Mesenchymal stem cell (in vitro differentiated cells and primary cell): ENCODE data around the gene MAPK1.
A peak's percentile ranks its signal among the peaks of the same experiment; 100 is the strongest.

Experiments
- DNase-seq: peaks from one replicate; pipeline ENCODE4 v3.0.0-alpha.2; 2013
- H2AFZ ChIP-seq: one replicate; pipeline ENCODE4 v1.6.1; 2013; ENCODE audit warnings: low read depth, mild to moderate bottlenecking, control low read depth, inconsistent platforms, low read length, moderate library complexity
- H2AK5ac ChIP-seq: 2 replicates; pipeline ENCODE4 v1.6.1; 2013; ENCODE audit warnings: low read length, moderate library complexity, mild to moderate bottlenecking, inconsistent platforms; ENCODE audit not compliant: severe bottlenecking
- H2BK120ac ChIP-seq: one replicate; pipeline ENCODE4 v1.6.1; 2013; ENCODE audit warnings: low read depth, mild to moderate bottlenecking, inconsistent platforms, low read length, moderate library complexity
- H2BK12ac ChIP-seq, 2 experiments: one replicate each; pipeline ENCODE4 v1.6.1; 2013; ENCODE audit warnings: inconsistent platforms in 2 of 2, low read length in 2 of 2, mild to moderate bottlenecking in 2 of 2, moderate library complexity in 2 of 2, control low read depth in 1 of 2
- H2BK15ac ChIP-seq: one replicate; pipeline ENCODE4 v1.6.1; 2013; ENCODE audit warnings: mild to moderate bottlenecking, low read depth, inconsistent platforms; ENCODE audit not compliant: poor library complexity, severe bottlenecking
- H2BK5ac ChIP-seq: 2 replicates; pipeline ENCODE4 v1.6.1; 2013; ENCODE audit warnings: low read depth, mild to moderate bottlenecking, low read length, control low read depth, inconsistent platforms; ENCODE audit not compliant: poor library complexity, severe bottlenecking
- H3K14ac ChIP-seq, 2 experiments: one replicate each; pipeline ENCODE4 v1.6.1; 2013; ENCODE audit warnings: inconsistent platforms in 2 of 2, low read length in 2 of 2, control low read depth in 1 of 2, mild to moderate bottlenecking in 1 of 2, moderate library complexity in 1 of 2
- H3K18ac ChIP-seq, 2 experiments: one replicate each; pipeline ENCODE4 v1.6.1; 2013; ENCODE audit warnings: inconsistent platforms in 2 of 2, low read length in 2 of 2, control low read depth in 1 of 2, low read depth in 1 of 2, mild to moderate bottlenecking in 1 of 2
- H3K23ac ChIP-seq, 2 experiments: one replicate each; pipeline ENCODE4 v1.6.1; 2013; ENCODE audit warnings: inconsistent platforms in 2 of 2, low read length in 2 of 2, mild to moderate bottlenecking in 2 of 2, moderate library complexity in 2 of 2, control low read depth in 1 of 2
- H3K27ac ChIP-seq: 2 replicates; pipeline ENCODE4 v1.5.1; 2013; ENCODE audit warnings: mild to moderate bottlenecking, moderate library complexity, low read length, control low read depth, inconsistent platforms; ENCODE audit not compliant: poor library complexity, severe bottlenecking
- H3K27me3 ChIP-seq, 2 experiments: 2 replicates each; pipeline versions ENCODE4 v1.6.1 to v1.7.0; 2013; ENCODE audit warnings: low read length in 2 of 2, mild to moderate bottlenecking in 2 of 2, moderate library complexity in 2 of 2, control low read depth in 1 of 2, inconsistent platforms in 1 of 2; ENCODE audit not compliant: control insufficient read depth in 1 of 2, insufficient read depth in 1 of 2
- H3K36me3 ChIP-seq, 2 experiments: 2 replicates each; pipeline versions ENCODE4 v1.6.1 to v1.7.0; 2013; ENCODE audit warnings: low read length in 2 of 2, control low read depth in 1 of 2, inconsistent platforms in 1 of 2, low read depth in 1 of 2, mild to moderate bottlenecking in 1 of 2; ENCODE audit not compliant: insufficient read depth in 2 of 2, control insufficient read depth in 1 of 2
- H3K4ac ChIP-seq, 2 experiments: one replicate each; pipeline ENCODE4 v1.6.1; 2013; ENCODE audit warnings: inconsistent platforms in 2 of 2, low read length in 2 of 2, mild to moderate bottlenecking in 2 of 2, moderate library complexity in 2 of 2, control low read depth in 1 of 2, low read depth in 1 of 2
- H3K4me1 ChIP-seq: 2 replicates; pipeline ENCODE4 v1.6.1; 2013; ENCODE audit warnings: low read depth, low read length, control low read depth; ENCODE audit not compliant: control insufficient read depth, insufficient read depth
- H3K4me2 ChIP-seq: 2 replicates; pipeline ENCODE4 v1.6.1; 2013; ENCODE audit warnings: low read length, mild to moderate bottlenecking, inconsistent platforms; ENCODE audit not compliant: poor library complexity, severe bottlenecking
- H3K4me3 ChIP-seq, 2 experiments: 2 replicates each; pipeline versions ENCODE4 v1.5.1 to v1.7.0; 2013; ENCODE audit warnings: low read length in 2 of 2, mild to moderate bottlenecking in 2 of 2, control low read depth in 1 of 2, low read depth in 1 of 2; ENCODE audit not compliant: insufficient read depth in 1 of 2
- H3K79me1 ChIP-seq: replicated peaks from 2 replicates; pipeline ENCODE4 v1.6.1; 2013; ENCODE audit warnings: mild to moderate bottlenecking, control low read depth, low read length, inconsistent platforms; ENCODE audit not compliant: poor library complexity, severe bottlenecking
- H3K9ac ChIP-seq: 2 replicates; pipeline ENCODE4 v1.7.0; 2013; ENCODE audit warnings: mild to moderate bottlenecking, low read length, moderate library complexity
- H3K9me3 ChIP-seq: 2 replicates; pipeline ENCODE4 v1.7.0; 2013; ENCODE audit warnings: mild to moderate bottlenecking, low read length; ENCODE audit not compliant: control insufficient read depth
- H4K8ac ChIP-seq: one replicate; pipeline ENCODE4 v1.6.1; 2013; ENCODE audit warnings: inconsistent platforms, mild to moderate bottlenecking, low read length, moderate library complexity
- H4K91ac ChIP-seq: one replicate; pipeline ENCODE4 v1.6.1; 2013; ENCODE audit warnings: mild to moderate bottlenecking, low read length, inconsistent platforms
- WGBS: methylation state at CpG from one replicate; pipeline ENCODE4 v1.1.7; 2013; ENCODE audit warnings: mixed read lengths; 5-methylcytosine and 5-hydroxymethylcytosine counted together

MAPK1 gene

GRCh38 chr22:21824445-21824912, 43.0 kb downstream of the MAPK1 start:
- no peak overlapping the region for H3K18ac ChIP-seq
- 88% methylated on average over 1 of the region's 1 CpG for WGBS
- H2BK15ac ChIP-seq, result no peak overlapping the region
- no peak overlapping the region for H3K14ac ChIP-seq
- H2AK5ac ChIP-seq, result no peak overlapping the region
- no peak overlapping the region for H2BK12ac ChIP-seq
- peak overlapping the region; percentile 47 for H3K9ac ChIP-seq
- H3K4ac ChIP-seq, result no peak overlapping the region
- no peaks in the 10 kb centered on the region for H3K36me3 ChIP-seq
- no peaks in the 10 kb centered on the region for H3K27me3 ChIP-seq
- no peak for DNase-seq
- no peak overlapping the region for H3K4me2 ChIP-seq
- H4K8ac ChIP-seq, result no peak overlapping the region
- H3K4me3 ChIP-seq, result no peak overlapping the region
- peaks cover 3% of the 10 kb centered on the region for H3K4me1 ChIP-seq
- no peak overlapping the region for H2AFZ ChIP-seq
- no peaks in the 10 kb centered on the region for H3K9me3 ChIP-seq
- no peak overlapping the region for H3K27ac ChIP-seq
- peaks cover 6% of the 10 kb centered on the region for H3K79me1 ChIP-seq
- H2BK120ac ChIP-seq, result no peak overlapping the region
- no peak overlapping the region for H4K91ac ChIP-seq
- no peak overlapping the region for H3K23ac ChIP-seq
- H2BK5ac ChIP-seq, result no peak overlapping the region

GRCh38 chr22:21823740-21824444, 43.6 kb downstream of the MAPK1 start:
- no peak overlapping the region for H4K91ac ChIP-seq
- peaks cover 8% of the 10 kb centered on the region for H3K79me1 ChIP-seq
- H2BK15ac ChIP-seq, result no peak overlapping the region
- no peaks in the 10 kb centered on the region for H3K9me3 ChIP-seq
- no peak overlapping the region for H3K4me2 ChIP-seq
- H3K36me3 ChIP-seq, result no peaks in the 10 kb centered on the region
- no peak overlapping the region for H3K4me3 ChIP-seq
- H3K4me1 ChIP-seq, result peaks cover 3% of the 10 kb centered on the region
- H3K9ac ChIP-seq, result peak overlapping the region; percentile 47
- H3K27ac ChIP-seq, result no peak overlapping the region
- H2BK5ac ChIP-seq, result no peak overlapping the region
- peak; percentile 62 for DNase-seq
- WGBS, result 72% methylated on average over 4 of the region's 5 CpGs
- H2AK5ac ChIP-seq, result no peak overlapping the region
- no peak overlapping the region for H2BK120ac ChIP-seq
- H2BK12ac ChIP-seq, result no peak overlapping the region
- no peak overlapping the region for H3K4ac ChIP-seq
- no peak overlapping the region for H3K14ac ChIP-seq
- H3K18ac ChIP-seq, result peak overlapping the region in 1 of 2 experiments; percentile 48
- no peaks in the 10 kb centered on the region for H3K27me3 ChIP-seq
- H3K23ac ChIP-seq, result no peak overlapping the region
- H2AFZ ChIP-seq, result no peak overlapping the region
- H4K8ac ChIP-seq, result no peak overlapping the region

GRCh38 chr22:21819183-21819770, 48.2 kb downstream of the MAPK1 start:
- no peak overlapping the region for H3K23ac ChIP-seq
- 98% methylated on average over 2 of the region's 2 CpGs for WGBS

GRCh38 chr22:21818487-21819182, 48.8 kb downstream of the MAPK1 start:
- no peak overlapping the region for H3K27ac ChIP-seq
- H3K9me3 ChIP-seq, result no peaks in the 10 kb centered on the region
- H2BK15ac ChIP-seq, result no peak overlapping the region
- no peak overlapping the region for H3K9ac ChIP-seq
- no peak overlapping the region for H3K4me3 ChIP-seq
- H2BK120ac ChIP-seq, result no peak overlapping the region
- no peak overlapping the region for H3K23ac ChIP-seq
- no peak overlapping the region for H2AK5ac ChIP-seq
- WGBS, result 78% methylated on average over 6 of the region's 8 CpGs
- H4K8ac ChIP-seq, result no peak overlapping the region
- no peak overlapping the region for H2BK12ac ChIP-seq
- H3K27me3 ChIP-seq, result no peaks in the 10 kb centered on the region
- no peak overlapping the region for H2AFZ ChIP-seq
- H3K4ac ChIP-seq, result no peak overlapping the region
- no peak overlapping the region for H3K4me2 ChIP-seq
- no peak for DNase-seq
- peaks cover 11% of the 10 kb centered on the region for H3K4me1 ChIP-seq
- H3K18ac ChIP-seq, result peak overlapping the region in 1 of 2 experiments; percentile 37
- H3K36me3 ChIP-seq, result no peaks in the 10 kb centered on the region
- H4K91ac ChIP-seq, result no peak overlapping the region
- peaks cover 5% of the 10 kb centered on the region for H3K79me1 ChIP-seq
- H3K14ac ChIP-seq, result no peak overlapping the region
- H2BK5ac ChIP-seq, result no peak overlapping the region

More at GRCh38 chr22:21819183-21819770, 48.2 kb downstream of the MAPK1 start:
- no peak for DNase-seq
- H3K79me1 ChIP-seq, result peaks cover 5% of the 10 kb centered on the region
- no peak overlapping the region for H3K27ac ChIP-seq
- H4K8ac ChIP-seq, result no peak overlapping the region
- no peak overlapping the region for H3K14ac ChIP-seq
- H3K9ac ChIP-seq, result no peak overlapping the region
- no peaks in the 10 kb centered on the region for H3K36me3 ChIP-seq
- H2BK5ac ChIP-seq, result no peak overlapping the region
- H3K4me3 ChIP-seq, result no peak overlapping the region
- no peak overlapping the region for H3K4ac ChIP-seq
- H3K18ac ChIP-seq, result no peak overlapping the region
- H3K9me3 ChIP-seq, result no peaks in the 10 kb centered on the region
- no peak overlapping the region for H2AK5ac ChIP-seq
- peaks cover 11% of the 10 kb centered on the region for H3K4me1 ChIP-seq
- no peak overlapping the region for H2BK15ac ChIP-seq
- no peaks in the 10 kb centered on the region for H3K27me3 ChIP-seq
- H2BK120ac ChIP-seq, result no peak overlapping the region
- no peak overlapping the region for H2AFZ ChIP-seq
- no peak overlapping the region for H4K91ac ChIP-seq
- no peak overlapping the region for H3K4me2 ChIP-seq
- no peak overlapping the region for H2BK12ac ChIP-seq
